ENCODE measurements around the gene ARHGDIA.

DNA sequence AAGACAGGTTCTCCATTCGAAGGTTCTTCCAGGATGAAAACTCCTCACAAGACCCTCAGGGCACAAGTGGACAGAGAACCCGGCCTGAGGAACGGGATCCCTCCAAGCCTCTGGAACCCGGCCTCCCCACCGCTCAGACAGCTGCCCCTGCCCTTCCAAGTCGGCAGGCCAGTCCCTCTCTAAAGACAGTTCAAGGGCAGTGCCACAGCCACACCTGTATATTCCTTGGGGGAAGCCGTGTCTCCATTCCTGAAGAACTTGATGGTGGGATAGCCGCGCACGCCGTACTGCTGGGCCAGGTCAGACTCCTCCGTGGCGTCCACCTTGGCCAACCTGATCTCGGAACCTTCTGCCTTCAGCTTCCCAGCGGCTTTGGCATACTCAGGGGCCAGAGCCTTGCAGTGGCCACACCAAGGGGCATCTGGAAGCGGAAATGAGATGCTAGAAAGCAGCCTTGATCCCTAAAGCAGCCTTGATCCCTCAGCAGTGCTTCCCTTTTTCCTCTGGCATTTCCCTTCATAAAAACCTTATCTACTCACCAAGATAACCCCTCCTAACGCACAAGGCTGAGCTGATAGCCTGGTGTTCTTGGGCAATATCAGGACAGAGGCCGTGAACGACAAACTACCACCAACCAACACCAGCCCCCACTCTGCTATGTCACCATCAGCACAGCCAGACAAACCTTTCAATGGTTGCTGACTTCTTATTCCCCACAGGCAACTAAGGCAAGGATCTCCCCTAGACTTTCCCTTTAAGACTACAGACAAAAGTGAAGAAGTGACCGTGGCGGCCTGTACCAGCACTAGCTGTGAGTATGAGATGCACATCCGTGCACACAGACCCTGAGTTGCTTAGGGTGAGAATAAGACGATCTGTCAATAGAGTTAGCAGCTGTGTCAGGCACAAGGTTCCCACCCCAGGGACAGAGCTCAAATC lies 11.9 kb downstream of the ARHGDIA start:
- TF ChIP-seq CTCF (IDR thresholded peaks at IDR 0.05; ENCODE audit: insufficient read depth, low read length): no peak
- TF ChIP-seq, protein P1, sequence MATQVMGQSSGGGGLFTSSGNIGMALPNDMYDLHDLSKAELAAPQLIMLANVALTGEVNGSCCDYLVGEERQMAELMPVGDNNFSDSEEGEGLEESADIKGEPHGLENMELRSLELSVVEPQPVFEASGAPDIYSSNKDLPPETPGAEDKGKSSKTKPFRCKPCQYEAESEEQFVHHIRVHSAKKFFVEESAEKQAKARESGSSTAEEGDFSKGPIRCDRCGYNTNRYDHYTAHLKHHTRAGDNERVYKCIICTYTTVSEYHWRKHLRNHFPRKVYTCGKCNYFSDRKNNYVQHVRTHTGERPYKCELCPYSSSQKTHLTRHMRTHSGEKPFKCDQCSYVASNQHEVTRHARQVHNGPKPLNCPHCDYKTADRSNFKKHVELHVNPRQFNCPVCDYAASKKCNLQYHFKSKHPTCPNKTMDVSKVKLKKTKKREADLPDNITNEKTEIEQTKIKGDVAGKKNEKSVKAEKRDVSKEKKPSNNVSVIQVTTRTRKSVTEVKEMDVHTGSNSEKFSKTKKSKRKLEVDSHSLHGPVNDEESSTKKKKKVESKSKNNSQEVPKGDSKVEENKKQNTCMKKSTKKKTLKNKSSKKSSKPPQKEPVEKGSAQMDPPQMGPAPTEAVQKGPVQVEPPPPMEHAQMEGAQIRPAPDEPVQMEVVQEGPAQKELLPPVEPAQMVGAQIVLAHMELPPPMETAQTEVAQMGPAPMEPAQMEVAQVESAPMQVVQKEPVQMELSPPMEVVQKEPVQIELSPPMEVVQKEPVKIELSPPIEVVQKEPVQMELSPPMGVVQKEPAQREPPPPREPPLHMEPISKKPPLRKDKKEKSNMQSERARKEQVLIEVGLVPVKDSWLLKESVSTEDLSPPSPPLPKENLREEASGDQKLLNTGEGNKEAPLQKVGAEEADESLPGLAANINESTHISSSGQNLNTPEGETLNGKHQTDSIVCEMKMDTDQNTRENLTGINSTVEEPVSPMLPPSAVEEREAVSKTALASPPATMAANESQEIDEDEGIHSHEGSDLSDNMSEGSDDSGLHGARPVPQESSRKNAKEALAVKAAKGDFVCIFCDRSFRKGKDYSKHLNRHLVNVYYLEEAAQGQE (IDR thresholded peaks at IDR 0.05; ENCODE audit: insufficient replicate concordance, low read depth): no peak

Data from HL-60 (cell line).